Fibroblast of skin of back (primary cell): ENCODE results near the gene HS3ST5.

Experiments used
- DNase-seq: peaks from one replicate; pipeline ENCODE4 v3.0.0-alpha.2; 2013

HS3ST5 gene

GRCh38 chr6:114194362-114195026 lies 148.3 kb downstream of the HS3ST5 start:
- no peak for DNase-seq

- no peak for DNase-seq
Measured at GRCh38 chr6:114187563-114187962, 155.3 kb downstream of the HS3ST5 start.

GRCh38 chr6:114181664-114182063 lies 161.2 kb downstream of the HS3ST5 start:
- no peak for DNase-seq

GRCh38 chr6:114179411-114179810 lies 163.4 kb downstream of the HS3ST5 start:
- no peak for DNase-seq

- no peak for DNase-seq
Measured at GRCh38 chr6:114176726-114177125, 166.1 kb downstream of the HS3ST5 start.

- no peak for DNase-seq
Measured at GRCh38 chr6:114172576-114173260, 170.1 kb downstream of the HS3ST5 start.

- DNase-seq: no peak
Measured at GRCh38 chr6:114171473-114171872, 171.3 kb downstream of the HS3ST5 start.

- no peak for DNase-seq
Measured at GRCh38 chr6:114170958-114171387, 171.8 kb downstream of the HS3ST5 start.

- no peak for DNase-seq
Measured at GRCh38 chr6:114170372-114170771, 172.5 kb downstream of the HS3ST5 start.

- DNase-seq: no peak
Measured at GRCh38 chr6:114169763-114170162, 173.1 kb downstream of the HS3ST5 start.

- no peak for DNase-seq
Measured at GRCh38 chr6:114167583-114168576, 174.9 kb downstream of the HS3ST5 start.

GRCh38 chr6:114164207-114164606 lies 178.6 kb downstream of the HS3ST5 start:
- DNase-seq: no peak

GRCh38 chr6:114162691-114163347 lies 180.0 kb downstream of the HS3ST5 start:
- DNase-seq: no peak

GRCh38 chr6:114160881-114161280 lies 181.9 kb downstream of the HS3ST5 start:
- DNase-seq: no peak

GRCh38 chr6:114159727-114160126 lies 183.1 kb downstream of the HS3ST5 start:
- no peak for DNase-seq

- DNase-seq: no peak
Measured at GRCh38 chr6:114158838-114159694, 183.8 kb downstream of the HS3ST5 start.

- DNase-seq: no peak
Measured at GRCh38 chr6:114158411-114158810, 184.4 kb downstream of the HS3ST5 start.

- no peak for DNase-seq
Measured at GRCh38 chr6:114157848-114158247, 185.0 kb downstream of the HS3ST5 start.

- DNase-seq: no peak
Measured at GRCh38 chr6:114155763-114156162, 187.1 kb downstream of the HS3ST5 start.

- no peak for DNase-seq
Measured at GRCh38 chr6:114154812-114155211, 188.0 kb downstream of the HS3ST5 start.

GRCh38 chr6:114153448-114153847 lies 189.4 kb downstream of the HS3ST5 start:
- DNase-seq: no peak
